Colonic mucosa (tissue), 4 donors: Measurements from ENCODE around the gene TMPRSS13. TPM values are rescaled to one million over a fixed set of nuclear protein-coding genes. Genes with fewer than 3 reads are reported as not detected.

ENCODE experiments used
- DNase-seq: peaks from one replicate; pipeline ENCODE4 v3.0.0-alpha.2; 2020
- H3K27ac ChIP-seq: fragments of 200-600 bp; one replicate; pipeline ENCODE4 v1.8.0; 2021
- H3K27me3 ChIP-seq: fragments of 200-600 bp; one replicate; pipeline ENCODE4 v1.8.0; 2021
- H3K36me3 ChIP-seq: fragments of 200-600 bp; one replicate; pipeline ENCODE4 v1.8.0; 2021
- H3K4me1 ChIP-seq: fragments of 200-600 bp; one replicate; pipeline ENCODE4 v1.8.0; 2021; ENCODE audit warnings: mild to moderate bottlenecking
- H3K4me3 ChIP-seq: fragments of 200-600 bp; one replicate; pipeline ENCODE4 v1.8.0; 2021
- H3K9ac ChIP-seq, 2 donors: one replicate each; pipeline ENCODE4 v1.7.0; 2013; ENCODE audit warnings: control low read depth in 2 of 2, low read depth in 2 of 2, low read length in 2 of 2
- H3K9me3 ChIP-seq: fragments of 200-600 bp; one replicate; pipeline ENCODE4 v1.8.0; 2021
- CTCF ChIP-seq: fragments of 200-600 bp; IDR thresholded peaks from one replicate; pipeline ENCODE4 v1.8.0; 2022; ENCODE audit warnings: antibody characterized with exemption, mild to moderate bottlenecking
- intact Hi-C: fragments of 100-400 bp; cut with DNase I; formaldehyde crosslinking; loops from one replicate; pipeline ENCODE4 v1.14.1; 2022
- total RNA-seq, 2 donors: library from RNA; stranded (reverse); fragmentation: NEBNext Ultra II Directional in 1 of 2; extraction: Animal tissue kit (Norgen Biotek cat#: 25700) in 1 of 2; gene quantifications; one replicate each; pipeline ENCODE4 v1.2.1, GENCODE V29; 2021
- donor health status: healthy.
- donor health status: DM: no; HTN: no; CAD: no.
- donor health status: DM: no; HTN: no; CAD: no.

TMPRSS13 gene
- total RNA-seq, 2 donors from 2014 or later, result 1.5 to 1.6 TPM

GRCh38 chr11:117876341-117877119 lies 52.7 kb downstream of the TMPRSS13 start, which contains the start of gene FXYD6:
FXYD6 (minus strand) TSS chr11:117876658; CDS start chr11:117842776, 33,882 bp downstream.
- no peak for TF ChIP-seq CTCF
- no peaks in the 10 kb centered on the region for H3K4me1 ChIP-seq
- H3K4me3 ChIP-seq, result peak within 1 kb of the TSS; percentile 39
- H3K27me3 ChIP-seq, result peaks cover 22% of the 10 kb centered on the region
- peak within 1 kb of the TSS; percentile 44 for H3K27ac ChIP-seq
- DNase-seq, result peak; percentile 52
- no peaks in the 10 kb centered on the region for H3K9me3 ChIP-seq
- H3K36me3 ChIP-seq, result no peaks in the 10 kb centered on the region
- intact Hi-C loops, result no loop called here
- peak within 1 kb of the TSS; percentile 58 to 64 for H3K9ac ChIP-seq

DNA sequence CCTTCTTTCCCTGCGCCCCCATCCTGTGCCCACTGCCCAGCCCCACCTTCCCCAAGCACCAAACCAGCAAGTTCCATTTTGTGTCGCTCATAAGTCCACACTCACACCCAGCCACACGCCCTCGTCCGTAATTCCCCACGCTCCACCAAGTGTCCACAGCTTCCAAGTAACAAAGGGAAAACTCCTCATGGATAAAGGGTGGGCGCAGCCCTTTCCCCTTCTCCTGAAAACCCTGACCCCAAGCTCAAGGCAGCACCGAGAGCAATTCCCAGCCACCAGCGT lies 53.2 kb downstream of the TMPRSS13 start:
- TF ChIP-seq CTCF, result no peak
- Histone ChIP-seq H3K4me3 (peak overlapping the region; percentile 39), H3K27me3 (peaks cover 22% of the 10 kb centered on the region), H3K4me1 (no peaks in the 10 kb centered on the region), H3K9me3 (no peaks in the 10 kb centered on the region), H3K36me3 (no peaks in the 10 kb centered on the region), H3K27ac (peak overlapping the region; percentile 36), H3K9ac (peak overlapping the region; percentile 51 to 64)
- intact Hi-C loops, result no loop called here
- no peak for DNase-seq

DNA sequence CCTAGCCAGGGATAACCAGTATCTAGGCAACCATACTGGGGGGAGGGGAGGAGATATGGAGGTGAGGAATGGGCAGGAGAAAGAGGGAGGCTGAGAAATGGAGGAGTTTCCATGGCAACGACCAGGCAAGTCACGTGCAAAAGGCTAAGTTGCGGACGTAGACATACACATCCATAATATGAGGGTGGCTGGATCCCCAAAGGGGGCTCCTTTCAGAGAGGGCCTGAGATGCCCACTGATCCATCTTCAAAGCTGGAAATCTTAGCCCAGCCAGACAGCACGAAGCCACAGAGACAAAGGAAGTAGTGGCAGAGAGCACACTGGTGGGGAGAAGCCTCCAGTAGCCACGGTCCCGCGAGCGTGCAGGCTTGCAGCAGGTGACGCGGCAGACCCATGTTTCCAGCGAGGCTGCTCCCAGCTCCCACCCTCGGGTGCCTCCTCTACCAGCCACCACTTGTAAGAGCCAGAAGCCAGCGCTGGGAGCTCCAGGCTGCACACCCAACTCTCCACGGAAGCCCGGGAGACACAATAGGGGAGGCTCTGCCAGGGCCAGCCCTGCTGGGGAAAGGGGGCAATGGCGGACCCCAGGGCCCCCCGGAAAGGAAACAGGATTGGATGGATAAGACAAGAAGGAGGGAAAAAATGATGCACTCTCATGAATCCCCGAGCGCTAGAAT lies 53.7 kb downstream of the TMPRSS13 start:
- no peak for TF ChIP-seq CTCF
- no peaks in the 10 kb centered on the region for H3K9me3 ChIP-seq
- H3K4me1 ChIP-seq, result no peaks in the 10 kb centered on the region
- peak overlapping the region; percentile 36 for H3K27ac ChIP-seq
- peaks cover 22% of the 10 kb centered on the region for H3K27me3 ChIP-seq
- DNase-seq, result no peak
- peak overlapping the region; percentile 39 for H3K4me3 ChIP-seq
- peak overlapping the region in 1 of 2 donors; percentile 41 for H3K9ac ChIP-seq
- intact Hi-C loops, result no loop called here
- H3K36me3 ChIP-seq, result no peaks in the 10 kb centered on the region

DNA sequence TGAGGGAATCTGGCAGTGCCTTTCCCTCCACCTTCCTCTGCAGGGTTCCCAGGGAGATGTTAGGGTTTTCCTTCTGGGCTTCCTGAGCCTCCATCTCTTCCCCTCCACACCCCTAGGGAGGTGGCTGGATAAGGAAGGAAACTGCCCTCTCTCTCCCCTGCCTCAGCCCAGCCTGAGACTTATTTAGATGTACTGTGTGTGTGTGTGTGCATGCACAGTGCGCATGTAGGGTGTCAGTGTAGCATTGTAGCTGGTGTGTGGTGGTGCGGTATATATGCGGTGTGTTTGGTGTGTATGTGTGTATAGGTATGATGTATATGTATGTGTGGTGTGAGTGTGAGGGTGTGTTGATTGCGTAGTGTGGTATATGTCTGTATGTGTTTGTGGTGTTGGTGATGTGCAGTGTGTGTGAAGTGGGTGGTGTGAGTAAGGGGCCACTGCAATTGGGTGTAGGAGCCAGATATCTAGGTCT lies 54.3 kb downstream of the TMPRSS13 start:
- Histone ChIP-seq H3K27me3 (peaks cover 22% of the 10 kb centered on the region), H3K36me3 (no peaks in the 10 kb centered on the region), H3K4me3 (no peak overlapping the region), H3K9me3 (no peaks in the 10 kb centered on the region), H3K27ac (no peak overlapping the region), H3K4me1 (no peaks in the 10 kb centered on the region), H3K9ac (no peak overlapping the region)
- DNase-seq, result no peak
- intact Hi-C loops, result no loop called here
- TF ChIP-seq CTCF, result no peak

DNA sequence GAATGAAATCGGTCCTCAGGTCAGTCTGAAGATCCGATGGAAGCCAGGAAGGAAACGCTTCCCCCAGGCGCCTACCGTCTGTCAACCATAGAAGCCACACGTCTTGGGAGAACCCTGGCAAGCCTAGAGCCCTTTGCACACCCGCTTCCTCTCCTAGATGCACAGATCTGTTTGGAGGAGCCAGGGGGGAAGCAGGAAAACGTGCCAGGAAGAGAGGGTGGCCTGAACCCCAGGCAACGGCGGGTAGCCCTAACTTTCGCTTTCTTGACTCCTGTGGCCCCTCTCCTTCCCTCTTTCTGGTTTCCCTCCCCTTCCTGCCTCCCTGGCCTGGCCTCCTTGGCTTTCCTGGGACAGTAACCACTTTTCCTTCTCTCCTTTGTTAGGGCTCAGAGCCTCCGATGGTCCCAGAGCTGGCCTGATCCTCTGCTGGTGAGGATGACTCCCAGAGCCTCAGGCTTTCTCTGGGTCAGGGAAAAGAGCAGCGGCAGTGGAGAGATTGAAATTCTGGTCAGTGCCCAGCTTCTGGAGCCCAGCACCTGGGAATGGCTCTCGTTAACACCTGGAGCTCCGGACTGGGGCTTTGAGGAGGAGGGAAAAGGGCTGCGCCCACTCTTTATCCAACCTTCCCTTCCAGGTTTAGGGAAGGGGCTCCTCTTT lies 54.8 kb downstream of the TMPRSS13 start:
- Histone ChIP-seq H3K27ac (no peak overlapping the region), H3K4me1 (no peaks in the 10 kb centered on the region), H3K36me3 (no peaks in the 10 kb centered on the region), H3K4me3 (no peak overlapping the region), H3K9me3 (no peaks in the 10 kb centered on the region), H3K27me3 (peaks cover 22% of the 10 kb centered on the region), H3K9ac (no peak overlapping the region)
- TF ChIP-seq CTCF, result no peak
- intact Hi-C loops, result no loop called here
- DNase-seq, result no peak
